ENCODE measurements around the gene GXYLT1. TPM values are rescaled to one million over a fixed set of nuclear protein-coding genes. Genes with fewer than 3 reads are reported as not detected.

Gene GXYLT1
- total RNA-seq, 2 experiments from 2014 or later: 7.0 to 8.3 TPM

DNA sequence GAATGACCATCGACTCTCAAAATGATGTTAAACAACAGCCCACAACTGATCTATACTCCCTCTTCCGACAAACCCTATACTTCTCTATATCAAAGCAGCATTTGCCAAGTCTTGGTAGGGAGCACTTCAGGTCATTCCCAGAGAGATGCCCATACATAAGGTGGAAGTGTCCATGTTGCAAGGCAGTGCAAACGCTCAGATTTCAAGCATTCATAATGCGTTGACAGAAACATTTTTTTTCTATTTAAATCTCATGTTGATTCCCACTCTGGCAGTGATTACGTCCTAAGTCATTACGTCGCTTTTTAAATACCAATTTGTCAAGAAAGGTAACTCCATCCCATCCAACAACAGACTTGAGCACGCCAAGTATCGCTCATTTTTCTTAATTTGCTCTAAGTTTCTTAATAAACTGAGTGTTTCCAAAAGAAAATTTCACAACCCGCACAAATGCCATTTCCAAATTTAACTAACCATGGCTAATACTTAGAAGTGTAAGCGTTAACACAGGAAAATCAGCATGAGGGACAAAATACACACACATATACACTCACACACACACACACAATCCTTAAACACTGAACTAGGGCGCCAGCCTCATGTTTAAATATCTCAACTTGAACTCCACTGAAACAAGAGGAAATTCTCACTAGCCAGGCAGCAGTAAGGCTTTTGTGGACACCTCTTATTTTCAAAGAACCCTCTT, 1.1 kb downstream of the GXYLT1 start:
- CTCF ChIA-PET: interaction anchor here (0.7 kb wide), 1 partner anchor 17 kb away, joined by 3 read pairs; no protein-coding TSS in a partner anchor
- POLR2A ChIA-PET: no interaction called here
- intact Hi-C loops (cut with micrococcal nuclease): loop anchor here (1.0 to 5.0 kb wide), 3 partner anchors 46 to 219 kb away; no protein-coding TSS in a partner anchor
- peak overlapping the region; percentile 75 for H3K27ac Mint-ChIP-seq
- peaks cover 35% of the 10 kb centered on the region for H3K4me1 Mint-ChIP-seq (ENCODE audit: low read depth)
- DNase-seq: no peak
- H3K9me3 Mint-ChIP-seq: no peaks in the 10 kb centered on the region
- no peaks in the 10 kb centered on the region for H3K27me3 Mint-ChIP-seq
- no peaks in the 10 kb centered on the region for H3K36me3 Mint-ChIP-seq
- peak overlapping the region; percentile 93 for H3K4me3 Mint-ChIP-seq

DNA sequence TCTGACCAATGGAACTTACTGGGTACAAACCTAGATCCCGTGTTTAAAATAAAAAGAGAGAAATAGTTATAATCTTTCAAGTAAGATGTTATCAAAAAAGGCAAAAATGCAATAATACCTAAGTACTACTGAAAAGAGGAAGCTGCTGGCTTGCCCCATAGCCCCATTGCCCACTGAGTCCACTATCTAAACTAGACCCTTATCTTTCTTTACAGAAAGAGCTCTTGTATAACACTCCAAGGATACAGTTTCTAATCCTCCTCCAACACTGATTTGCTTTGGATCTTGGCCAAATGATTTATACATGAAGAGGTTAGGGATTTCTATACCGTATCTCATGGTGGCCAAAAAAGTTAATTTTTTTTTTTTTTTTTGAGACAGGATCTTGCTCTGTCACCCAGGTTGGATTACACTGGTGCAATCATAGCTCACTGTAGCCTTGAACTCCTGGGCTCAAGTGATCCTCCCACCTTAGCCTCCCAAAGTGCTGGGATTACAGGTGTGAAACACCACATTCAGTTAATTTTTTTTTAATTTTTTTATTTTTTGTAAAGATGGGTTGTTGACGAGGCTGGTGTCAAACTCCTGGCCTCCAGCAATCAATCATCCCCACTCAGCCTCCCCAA, 2.6 kb downstream of the GXYLT1 start:
- no peaks in the 10 kb centered on the region for H3K36me3 Mint-ChIP-seq
- DNase-seq: no peak
- CTCF ChIA-PET: interaction anchor here (0.7 kb wide), 1 partner anchor 229 kb away, joined by 3 read pairs; no protein-coding TSS in a partner anchor
- peaks cover 37% of the 10 kb centered on the region for H3K4me1 Mint-ChIP-seq (ENCODE audit: low read depth)
- H3K27me3 Mint-ChIP-seq: no peaks in the 10 kb centered on the region
- intact Hi-C loops (cut with micrococcal nuclease): loop anchor here (5.0 kb wide), 2 partner anchors 45 to 220 kb away; no protein-coding TSS in a partner anchor
- no peak overlapping the region for H3K4me3 Mint-ChIP-seq
- H3K9me3 Mint-ChIP-seq: no peaks in the 10 kb centered on the region
- POLR2A ChIA-PET: no interaction called here
- H3K27ac Mint-ChIP-seq: no peak overlapping the region

- Mint-ChIP-seq H3K36me3 (no peaks in the 10 kb centered on the region), H3K4me3 (no peak overlapping the region), H3K27me3 (no peaks in the 10 kb centered on the region), H3K27ac (no peak overlapping the region), H3K4me1 (ENCODE audit: low read depth) (peaks cover 37% of the 10 kb centered on the region), H3K9me3 (no peaks in the 10 kb centered on the region)
- no peak for DNase-seq
- ChIA-PET CTCF (interaction anchor here (0.7 to 1.5 kb wide), 2 partner anchors 191 to 231 kb away, joined by 3 to 6 read pairs; no protein-coding TSS in a partner anchor), POLR2A (no interaction called here)
- intact Hi-C loops (cut with micrococcal nuclease): loop anchor here (5.0 kb wide), 2 partner anchors 44 to 221 kb away; no protein-coding TSS in a partner anchor
These were observed 3.8 kb downstream of the GXYLT1 start for GRCh38 chr12:42140901-42141300.

DNA sequence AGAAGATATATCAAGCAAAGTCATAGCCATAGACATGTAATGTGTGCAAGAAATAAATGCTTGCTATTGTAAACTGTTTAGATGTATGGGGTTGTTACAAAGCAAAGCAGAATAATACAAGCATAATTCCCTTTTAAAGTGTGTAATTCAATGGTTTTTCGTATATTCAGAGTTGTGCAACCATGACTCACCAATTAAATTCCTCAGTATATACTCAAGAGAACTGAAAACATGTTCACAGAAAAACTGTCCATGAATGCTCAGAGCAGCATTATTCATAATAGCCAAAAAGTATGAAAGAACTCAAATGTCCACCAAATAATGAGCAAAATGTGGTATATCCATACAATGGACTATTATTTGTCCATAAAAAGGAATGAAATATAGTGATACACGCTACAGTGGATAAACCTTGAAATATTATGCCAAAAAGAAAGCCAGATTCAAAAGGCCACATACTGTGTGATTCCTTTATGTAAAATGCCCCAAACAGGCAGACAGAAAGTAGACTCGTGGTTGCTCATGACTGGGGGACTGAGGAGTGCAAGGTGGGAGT, 9.3 kb downstream of the GXYLT1 start:
- Mint-ChIP-seq H3K4me1 (ENCODE audit: low read depth) (peaks cover 23% of the 10 kb centered on the region), H3K36me3 (no peaks in the 10 kb centered on the region), H3K27ac (no peak overlapping the region), H3K4me3 (no peak overlapping the region), H3K27me3 (no peaks in the 10 kb centered on the region), H3K9me3 (no peaks in the 10 kb centered on the region)
- POLR2A ChIA-PET: no interaction called here
- intact Hi-C loops (cut with micrococcal nuclease): no loop called here
- no peak for DNase-seq
- CTCF ChIA-PET: interaction anchor here (1.4 kb wide), 1 partner anchor 237 kb away, joined by 5 read pairs; no protein-coding TSS in a partner anchor

GRCh38 chr12:42130672-42131402, 13.8 kb downstream of the GXYLT1 start:
- intact Hi-C loops (cut with micrococcal nuclease): no loop called here
- no peak overlapping the region for H3K4me3 Mint-ChIP-seq
- H3K27me3 Mint-ChIP-seq: no peaks in the 10 kb centered on the region
- no peak overlapping the region for H3K27ac Mint-ChIP-seq
- no peaks in the 10 kb centered on the region for H3K36me3 Mint-ChIP-seq
- CTCF ChIA-PET: interaction anchor here (0.5 to 1.4 kb wide), 4 partner anchors 9 to 241 kb away, joined by 3 to 10 read pairs (median 4); no protein-coding TSS in a partner anchor
- no peak for DNase-seq
- no peaks in the 10 kb centered on the region for H3K9me3 Mint-ChIP-seq
- H3K4me1 Mint-ChIP-seq (ENCODE audit: low read depth): peaks cover 38% of the 10 kb centered on the region
- POLR2A ChIA-PET: no interaction called here

DNA sequence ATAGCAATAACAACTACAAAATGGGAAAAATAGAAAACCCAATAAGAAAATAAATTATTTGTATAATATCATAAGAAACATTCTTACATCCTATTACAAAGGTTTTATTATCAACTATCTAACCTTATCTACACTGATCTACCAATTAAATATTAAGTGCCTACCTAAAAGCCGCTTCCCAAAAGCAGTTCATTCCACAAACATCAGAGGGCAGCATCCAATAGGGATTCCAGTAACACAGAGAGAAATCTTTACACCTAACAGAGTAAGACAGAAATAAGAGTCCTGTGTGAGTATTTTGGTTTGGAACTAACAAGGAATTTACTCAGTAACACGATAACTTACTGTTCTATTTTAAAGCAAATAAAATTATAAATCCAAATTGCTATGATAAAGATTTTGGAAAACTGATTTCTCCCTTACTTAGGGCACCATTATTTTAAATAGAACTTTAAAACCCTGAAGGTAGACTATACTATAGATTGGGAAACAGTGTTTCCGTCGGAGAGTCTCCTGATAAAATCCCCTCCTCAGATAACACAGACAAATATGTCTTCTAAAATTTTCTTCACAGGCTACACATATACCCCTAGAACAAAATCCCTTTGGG, 15.0 kb downstream of the GXYLT1 start:
- Mint-ChIP-seq H3K27ac (no peak overlapping the region), H3K4me1 (ENCODE audit: low read depth) (peaks cover 30% of the 10 kb centered on the region), H3K9me3 (no peaks in the 10 kb centered on the region), H3K36me3 (no peaks in the 10 kb centered on the region), H3K27me3 (no peaks in the 10 kb centered on the region), H3K4me3 (no peak overlapping the region)
- ChIA-PET CTCF (interaction anchor here (1.4 to 1.5 kb wide), 2 partner anchors 204 to 242 kb away, joined by 3 to 10 read pairs; no protein-coding TSS in a partner anchor), POLR2A (no interaction called here)
- intact Hi-C loops (cut with micrococcal nuclease): loop anchor here (1.0 to 2.0 kb wide), 3 partner anchors 197 to 243 kb away; partner anchors contain the start of genes PPHLN1 and ZCRB1
- no peak for DNase-seq

DNA sequence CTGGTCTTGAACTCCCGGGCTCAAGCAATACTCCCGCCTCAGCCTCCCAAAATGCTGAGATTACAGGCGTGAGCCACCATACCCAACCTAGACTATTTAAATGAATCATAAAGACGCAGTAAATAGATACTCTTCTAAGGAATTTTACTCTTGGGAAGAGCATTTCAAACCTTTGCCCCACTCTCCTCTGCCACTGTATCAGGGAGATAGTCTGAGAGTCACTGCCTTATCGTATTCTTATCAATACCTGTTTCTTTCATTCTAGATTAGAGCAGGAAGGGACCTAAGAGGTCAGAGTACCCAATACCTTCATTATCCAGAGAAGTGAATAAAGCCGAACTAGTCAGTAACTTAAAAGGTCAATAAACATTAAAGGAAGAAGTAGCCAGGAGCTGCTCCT, 15.8 kb downstream of the GXYLT1 start:
- ChIA-PET POLR2A (no interaction called here), CTCF (interaction anchor here (0.6 to 1.5 kb wide), 3 partner anchors 205 to 1747 kb away, joined by 3 to 10 read pairs (median 3); no protein-coding TSS in a partner anchor)

DNA sequence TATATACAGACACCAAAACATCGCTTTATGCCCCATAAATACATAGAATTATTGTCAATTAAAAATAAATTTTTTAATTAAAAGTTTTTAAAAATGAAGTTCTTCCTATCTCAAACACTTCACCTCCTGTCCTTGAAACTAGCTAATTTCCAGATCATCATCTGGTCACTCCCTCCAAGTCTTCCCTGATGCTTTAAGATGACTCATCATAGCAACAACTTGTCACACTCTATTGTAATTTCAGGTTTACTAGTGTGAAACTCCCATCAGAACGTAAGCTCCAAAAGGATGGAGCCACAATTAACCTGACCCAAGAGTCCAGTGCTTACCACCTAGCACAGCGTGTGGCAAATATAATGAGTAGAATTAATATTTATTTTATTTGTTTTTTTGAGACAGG, 16.3 kb downstream of the GXYLT1 start:
- Mint-ChIP-seq H3K4me3 (no peak overlapping the region), H3K27me3 (no peaks in the 10 kb centered on the region), H3K4me1 (ENCODE audit: low read depth) (peaks cover 28% of the 10 kb centered on the region), H3K9me3 (no peaks in the 10 kb centered on the region), H3K36me3 (no peaks in the 10 kb centered on the region), H3K27ac (no peak overlapping the region)
- intact Hi-C loops (cut with micrococcal nuclease): loop anchor here (2.0 kb wide), 1 partner anchor 198 kb away; the partner anchor contains the start of genes PPHLN1 and ZCRB1
- POLR2A ChIA-PET: no interaction called here
- CTCF ChIA-PET: interaction anchor here (0.6 to 1.5 kb wide), 4 partner anchors 25 to 1748 kb away, joined by 3 to 10 read pairs (median 3); no protein-coding TSS in a partner anchor
- no peak for DNase-seq

More for the DNA sequence above, 15.8 kb downstream of the GXYLT1 start:
- H3K4me3 Mint-ChIP-seq: no peak overlapping the region
- H3K9me3 Mint-ChIP-seq: no peaks in the 10 kb centered on the region
- H3K27ac Mint-ChIP-seq: no peak overlapping the region
- H3K4me1 Mint-ChIP-seq (ENCODE audit: low read depth): peaks cover 28% of the 10 kb centered on the region
- intact Hi-C loops (cut with micrococcal nuclease): loop anchor here (1.0 to 2.0 kb wide), 3 partner anchors 198 to 243 kb away; partner anchors contain the start of genes PPHLN1 and ZCRB1
- no peak for DNase-seq
- no peaks in the 10 kb centered on the region for H3K36me3 Mint-ChIP-seq
- no peaks in the 10 kb centered on the region for H3K27me3 Mint-ChIP-seq

DNA sequence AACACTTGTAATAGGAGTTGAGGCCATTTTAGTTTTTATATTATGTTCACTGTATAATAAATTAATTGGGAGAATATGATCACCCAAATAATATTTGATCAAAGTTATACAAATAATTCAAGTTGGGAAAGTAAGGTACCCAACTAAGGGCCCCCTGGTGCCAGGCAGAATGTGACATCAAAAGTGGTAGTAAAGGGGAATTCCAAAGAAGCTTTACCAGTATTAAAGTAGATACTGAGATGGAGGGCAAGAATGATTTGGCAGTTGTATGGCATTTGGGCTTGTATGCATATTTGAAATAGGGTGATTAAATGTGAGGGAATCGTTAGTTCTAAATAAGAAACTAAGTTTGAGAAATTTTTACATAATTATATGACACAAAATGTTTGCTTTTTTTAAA, 17.7 kb downstream of the GXYLT1 start:
- no peaks in the 10 kb centered on the region for H3K9me3 Mint-ChIP-seq
- no peaks in the 10 kb centered on the region for H3K27me3 Mint-ChIP-seq
- ChIA-PET CTCF (no interaction called here), POLR2A (no interaction called here)
- H3K4me1 Mint-ChIP-seq (ENCODE audit: low read depth): peaks cover 28% of the 10 kb centered on the region
- no peak for DNase-seq
- H3K27ac Mint-ChIP-seq: peak overlapping the region; percentile 30
- H3K36me3 Mint-ChIP-seq: no peaks in the 10 kb centered on the region
- intact Hi-C loops (cut with micrococcal nuclease): no loop called here
- no peak overlapping the region for H3K4me3 Mint-ChIP-seq

DNA sequence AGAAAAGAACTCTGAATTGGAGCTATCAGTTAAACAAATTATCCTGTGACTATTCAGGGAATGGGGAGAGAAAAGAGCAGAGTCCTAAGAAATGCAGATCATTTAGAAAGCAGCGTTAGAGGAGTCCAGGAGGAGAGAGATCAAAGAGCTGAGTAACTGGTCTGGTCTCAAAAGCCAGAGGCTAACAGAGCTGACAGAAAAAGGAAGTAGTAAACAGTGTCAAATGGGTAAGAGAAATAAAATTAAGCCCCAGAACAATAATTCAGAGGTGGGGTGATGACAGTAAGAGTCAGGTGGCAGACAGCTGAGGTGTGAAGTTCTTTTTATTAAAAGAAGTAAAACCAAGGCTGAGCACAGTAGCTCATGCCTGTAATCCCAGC, 19.3 kb downstream of the GXYLT1 start:
- peaks cover 20% of the 10 kb centered on the region for H3K4me1 Mint-ChIP-seq (ENCODE audit: low read depth)
- no peaks in the 10 kb centered on the region for H3K36me3 Mint-ChIP-seq
- no peak overlapping the region for H3K4me3 Mint-ChIP-seq
- intact Hi-C loops (cut with micrococcal nuclease): no loop called here
- DNase-seq: no peak
- no peak overlapping the region for H3K27ac Mint-ChIP-seq
- no peaks in the 10 kb centered on the region for H3K27me3 Mint-ChIP-seq
- CTCF ChIA-PET: interaction anchor here (0.6 to 1.3 kb wide), 3 partner anchors 101 to 233 kb away, joined by 3 to 5 read pairs (median 4); no protein-coding TSS in a partner anchor
- H3K9me3 Mint-ChIP-seq: no peaks in the 10 kb centered on the region
- POLR2A ChIA-PET: no interaction called here

DNA sequence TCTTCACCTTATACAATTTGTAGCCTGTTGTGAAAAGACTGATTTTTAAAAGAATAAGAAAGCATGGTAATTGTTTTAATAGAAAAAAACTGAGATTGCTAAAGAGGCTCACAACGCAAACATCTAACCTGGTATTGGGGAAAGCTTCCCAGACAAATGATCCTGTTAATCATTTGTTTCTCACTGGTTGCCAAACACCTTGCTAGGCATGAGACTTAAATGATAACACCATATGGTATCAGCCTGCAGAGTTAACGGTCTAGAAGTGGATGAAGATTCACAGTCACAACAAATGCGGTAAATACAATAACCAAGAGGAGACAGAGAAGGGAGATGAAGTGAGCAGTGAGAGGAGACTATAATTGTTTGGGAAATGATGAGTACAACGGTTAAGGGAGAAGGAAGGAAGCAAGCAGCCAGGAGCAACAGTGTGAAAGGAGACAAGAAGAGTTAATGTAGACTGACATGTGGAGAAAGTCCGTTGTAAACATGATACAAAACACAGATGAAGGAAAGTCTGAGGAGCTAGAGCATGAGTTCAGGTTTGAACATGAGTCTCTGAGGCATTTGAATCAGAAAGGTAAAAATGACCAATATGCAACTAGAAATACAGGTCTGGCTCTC, 19.8 kb downstream of the GXYLT1 start:
- ChIA-PET POLR2A (no interaction called here), CTCF (interaction anchor here (1.1 to 1.3 kb wide), 2 partner anchors 101 to 207 kb away, joined by 3 to 4 read pairs; no protein-coding TSS in a partner anchor)
- H3K9me3 Mint-ChIP-seq: no peaks in the 10 kb centered on the region
- H3K4me3 Mint-ChIP-seq: no peak overlapping the region
- H3K27me3 Mint-ChIP-seq: no peaks in the 10 kb centered on the region
- DNase-seq: no peak
- peaks cover under 1% of the 10 kb centered on the region for H3K36me3 Mint-ChIP-seq
- intact Hi-C loops (cut with micrococcal nuclease): no loop called here
- H3K4me1 Mint-ChIP-seq (ENCODE audit: low read depth): peaks cover 22% of the 10 kb centered on the region
- H3K27ac Mint-ChIP-seq: no peak overlapping the region

Data from activated CD4-positive, alpha-beta memory T cell treated with anti-CD3 and anti-CD28 coated beads for 36 hours (primary cell).